ENCODE results near the gene PDE4B. TPM values are rescaled to one million over a fixed set of nuclear protein-coding genes. Genes with fewer than 3 reads are reported as not detected.

Gene PDE4B
- 10 to 100 TPM in 1 of 3 donors, 1 to 10 TPM in 2; 6.2 to 12.0 (median 7.8) TPM for polyA plus RNA-seq (ENCODE audit: insufficient read length in 3 of 3)
- long read RNA-seq, donor 1: 0 reads
- long read RNA-seq, donor 2: 0 reads
- long read RNA-seq, donor 3, partial matches to known transcripts: 0 of 2 reads
- long read RNA-seq, donor 3, other reads (novel, unspliced or antisense): 0 of 2 reads
- long read RNA-seq, donor 4, partial matches to known transcripts: 0 of 2 reads
- long read RNA-seq, donor 4, other reads (novel, unspliced or antisense): 0 of 2 reads
- long read RNA-seq, donor 5: 0 reads
- long read RNA-seq, donor 6, partial matches to known transcripts: 0 of 1 reads
- long read RNA-seq, donor 6, other reads (novel, unspliced or antisense): 0 of 1 reads
- long read RNA-seq, donor 7, partial matches to known transcripts: 0 of 1 reads
- long read RNA-seq, donor 7, other reads (novel, unspliced or antisense): 0 of 1 reads
- long read RNA-seq, donor 8: 0 reads
- long read RNA-seq, donor 9, partial matches to known transcripts: 0 of 1 reads
- long read RNA-seq, donor 9, other reads (novel, unspliced or antisense): 0 of 1 reads
- long read RNA-seq, donor 10, partial matches to known transcripts: 0 of 1 reads
- long read RNA-seq, donor 10, other reads (novel, unspliced or antisense): 0 of 1 reads
- long read RNA-seq, donor 11: 0 reads
- long read RNA-seq, donor 12: 0 reads
- long read RNA-seq, donor 13: 0 reads
- long read RNA-seq, donor 14, partial matches to known transcripts: 0 of 1 reads
- long read RNA-seq, donor 14, other reads (novel, unspliced or antisense): 0 of 1 reads
- long read RNA-seq, donor 15: 0 reads
- long read RNA-seq, donor 16, partial matches to known transcripts: 0 of 1 reads
- long read RNA-seq, donor 16, other reads (novel, unspliced or antisense): 0 of 1 reads

DNA sequence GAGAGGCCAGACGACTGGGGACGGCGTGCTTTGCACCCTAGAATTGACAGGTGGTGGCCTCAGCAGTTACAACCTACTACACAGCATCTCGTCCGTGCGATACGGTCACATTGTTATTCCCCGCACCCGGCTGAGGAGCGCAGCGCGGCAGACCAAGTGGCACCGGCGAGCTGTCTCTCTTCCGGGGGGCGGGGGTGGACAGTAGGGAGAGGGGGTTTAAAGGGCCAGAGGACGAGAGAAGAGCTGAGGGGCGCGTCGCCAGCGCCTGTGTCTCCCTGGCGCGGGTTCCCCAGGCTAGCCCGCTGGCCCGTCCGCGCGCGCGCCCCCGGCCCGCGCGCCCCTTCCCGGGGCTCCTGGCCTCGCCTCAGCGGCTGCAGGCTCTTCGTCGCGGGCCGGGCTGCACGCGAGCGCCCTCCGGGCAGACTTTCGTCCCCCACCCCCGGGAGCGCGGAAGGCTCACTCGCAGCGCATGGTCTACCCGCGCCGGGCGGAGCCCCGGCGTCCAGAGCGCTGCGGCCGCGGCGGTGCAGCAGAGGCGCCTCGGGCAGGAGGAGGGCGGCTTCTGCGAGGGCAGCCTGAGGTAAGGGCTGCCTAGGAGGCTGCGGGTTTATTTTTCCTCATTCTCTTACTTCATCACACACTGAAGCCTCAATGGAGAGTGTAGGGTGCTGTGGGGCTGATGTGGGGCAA, at the start of gene PDE4B:
PDE4B (plus strand) TSS at position 227 of the 690 bp plus-strand sequence.
- DNase-seq (ENCODE audit: extremely low read depth in 1 of 11, low read depth in 9 of 11, low spot score in 4 of 11): peak in 5 of 11 donors; percentile 11 to 38 (median 22)

DNA sequence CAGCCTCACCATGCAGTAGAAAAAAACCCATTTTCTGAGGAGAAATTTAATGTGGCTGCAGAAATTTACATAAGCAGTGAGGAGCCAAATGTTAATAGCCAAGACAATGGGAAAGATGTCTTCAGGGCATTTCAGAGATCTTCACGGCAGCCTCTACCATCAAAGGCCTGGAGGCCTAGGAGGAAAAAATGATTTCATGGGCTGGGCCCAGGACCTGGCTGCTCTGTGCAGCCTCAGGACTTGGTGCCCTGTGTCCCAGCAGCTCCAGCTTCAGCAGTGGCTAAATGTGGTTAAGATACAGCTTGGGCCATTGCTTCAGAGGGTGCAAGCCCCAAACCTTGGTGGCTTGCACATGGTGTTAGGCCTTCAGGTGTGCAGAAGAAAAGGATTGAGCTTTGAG, 48.0 kb upstream of the PDE4B start:
- DNase-seq (ENCODE audit: extremely low read depth in 1 of 11, low read depth in 9 of 11, low spot score in 4 of 11): no peak

DNA sequence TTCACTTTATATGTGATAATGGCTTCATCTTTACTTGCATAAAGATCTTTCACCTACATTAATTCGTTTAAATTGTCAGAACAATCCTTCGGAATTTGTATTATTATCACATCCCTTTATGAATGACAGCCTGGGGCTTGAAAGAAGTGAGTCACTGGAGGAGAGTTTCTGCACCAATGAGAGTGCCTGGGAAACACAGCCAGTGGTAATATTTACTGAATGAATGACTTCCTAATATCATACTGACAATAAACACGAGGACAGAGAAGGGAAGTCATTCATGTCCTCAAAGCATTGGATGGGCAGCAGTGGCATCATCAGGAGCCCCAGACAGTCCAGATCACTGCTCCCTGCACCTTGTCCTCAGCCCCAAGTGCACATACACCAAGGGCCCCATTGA, 40.7 kb upstream of the PDE4B start:
- DNase-seq (ENCODE audit: extremely low read depth in 1 of 11, low read depth in 9 of 11, low spot score in 4 of 11): no peak

DNA sequence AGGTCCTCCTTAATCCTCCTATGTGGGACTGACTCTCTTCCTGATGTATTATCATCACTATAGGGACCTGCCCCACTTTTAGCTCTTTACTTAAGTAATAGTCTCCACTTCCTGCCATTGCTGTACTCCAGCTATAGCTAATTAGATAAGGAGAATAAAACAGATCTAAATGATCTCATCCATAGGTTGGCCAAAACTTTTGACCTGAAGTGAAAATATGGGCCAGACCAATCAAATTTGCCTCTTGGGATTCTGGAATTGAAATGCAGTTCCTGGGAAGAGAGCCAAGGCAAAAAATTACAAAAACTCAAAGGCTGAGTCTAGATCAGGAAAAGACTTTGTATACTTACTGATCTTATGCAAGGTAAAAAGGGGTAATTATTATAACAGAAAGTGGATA, 36.1 kb upstream of the PDE4B start:
- DNase-seq (ENCODE audit: extremely low read depth in 1 of 11, low read depth in 9 of 11, low spot score in 4 of 11): no peak

DNA sequence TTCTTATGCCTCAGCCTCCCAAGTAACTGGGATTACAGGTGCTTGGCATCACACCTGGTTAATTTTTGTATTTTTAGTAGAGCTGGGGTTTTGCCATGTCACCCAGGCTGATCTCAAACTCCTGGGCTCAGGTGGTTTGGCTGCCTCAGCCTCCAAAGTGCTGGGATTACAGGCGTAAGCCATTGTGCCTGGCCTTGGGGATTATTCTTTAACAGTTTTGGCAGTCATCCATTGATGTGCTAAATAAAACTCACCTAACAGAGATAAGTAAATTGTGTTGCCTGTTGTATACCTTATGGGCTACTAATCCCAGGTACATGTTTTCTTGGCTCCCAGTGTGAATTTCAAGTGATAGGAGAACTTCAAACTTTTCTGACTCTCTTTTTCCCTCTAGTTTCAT, 35.2 kb upstream of the PDE4B start:
- no peak for DNase-seq (ENCODE audit: extremely low read depth in 1 of 11, low read depth in 9 of 11, low spot score in 4 of 11)

DNA sequence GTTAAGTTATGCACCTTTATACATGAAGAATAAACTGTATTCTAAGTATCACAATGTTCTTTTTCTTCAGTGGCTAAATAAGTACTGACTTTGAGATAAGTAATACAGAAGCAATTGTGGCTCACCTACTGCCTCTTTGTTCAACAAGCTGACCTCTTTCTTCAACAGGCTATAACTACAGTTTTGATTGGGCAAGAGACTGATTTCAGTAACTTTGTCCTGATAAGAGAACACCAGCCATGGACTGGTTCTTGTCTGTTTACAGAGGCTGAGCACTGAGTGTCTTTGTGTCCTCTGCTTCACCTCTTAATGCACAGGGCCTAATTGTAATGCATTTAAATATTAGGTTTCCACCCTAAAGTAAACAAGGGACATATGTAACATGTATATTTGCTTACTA, 34.6 kb upstream of the PDE4B start:
- no peak for DNase-seq (ENCODE audit: extremely low read depth in 1 of 11, low read depth in 9 of 11, low spot score in 4 of 11)

DNA sequence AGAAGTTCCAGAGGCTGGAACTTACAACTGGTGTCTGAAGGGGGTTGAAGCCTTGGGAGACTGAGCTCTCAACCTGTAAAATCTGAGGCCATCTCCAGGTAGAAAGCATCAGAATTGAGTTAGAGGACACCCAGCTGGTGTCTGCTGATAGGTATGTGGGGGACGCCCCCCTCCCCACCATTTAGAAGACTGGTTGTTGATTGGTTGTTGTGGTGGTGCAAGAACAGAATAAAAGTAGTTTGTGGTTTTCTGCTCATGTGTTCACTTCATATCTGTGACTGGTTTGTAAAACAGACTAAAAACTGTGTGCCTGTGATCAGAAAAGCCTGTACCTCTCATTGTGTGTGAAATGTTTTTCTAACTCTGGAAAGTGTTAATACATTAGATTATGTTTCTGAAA, 33.2 kb upstream of the PDE4B start:
- no peak for DNase-seq (ENCODE audit: extremely low read depth in 1 of 11, low read depth in 9 of 11, low spot score in 4 of 11)

DNA sequence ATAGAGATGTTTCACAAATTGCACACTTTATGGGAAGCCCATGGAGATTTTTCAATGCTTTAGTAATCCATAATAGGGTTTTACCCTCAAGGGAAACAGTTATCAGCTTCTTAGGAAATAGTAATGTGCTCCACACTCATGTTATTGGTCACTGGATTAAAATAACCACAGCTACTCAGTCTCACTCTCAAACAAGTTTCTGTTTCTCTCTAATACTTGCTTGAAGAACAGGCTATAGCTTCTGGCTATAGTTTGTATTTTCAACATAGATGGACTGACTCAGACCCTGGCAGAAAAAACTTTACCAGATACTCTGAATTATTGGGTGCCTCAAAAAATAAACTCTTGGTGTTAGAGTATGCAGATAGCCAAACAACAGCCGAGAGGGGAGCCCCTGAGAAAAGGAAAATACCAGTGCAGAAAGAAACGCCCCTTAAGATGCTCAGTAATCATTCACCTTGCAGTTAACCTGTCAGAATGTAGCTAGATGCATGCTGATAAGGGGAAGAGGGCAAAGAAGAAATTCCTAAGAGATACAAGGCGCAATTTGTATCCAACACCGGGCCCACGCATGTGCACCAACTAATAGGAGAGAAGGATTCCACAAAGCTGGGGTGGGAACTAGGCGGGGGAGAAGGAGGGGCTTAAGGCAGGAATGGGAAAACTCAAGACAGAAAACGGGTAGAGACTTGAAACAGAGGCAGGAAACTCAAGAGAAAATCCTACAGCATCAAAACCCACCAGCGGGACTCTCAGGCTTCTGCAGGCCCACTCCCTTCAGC, 30.4 kb upstream of the PDE4B start:
- DNase-seq (ENCODE audit: extremely low read depth in 1 of 11, low read depth in 9 of 11, low spot score in 4 of 11): peak in 1 of 11 donors; percentile 2

DNA sequence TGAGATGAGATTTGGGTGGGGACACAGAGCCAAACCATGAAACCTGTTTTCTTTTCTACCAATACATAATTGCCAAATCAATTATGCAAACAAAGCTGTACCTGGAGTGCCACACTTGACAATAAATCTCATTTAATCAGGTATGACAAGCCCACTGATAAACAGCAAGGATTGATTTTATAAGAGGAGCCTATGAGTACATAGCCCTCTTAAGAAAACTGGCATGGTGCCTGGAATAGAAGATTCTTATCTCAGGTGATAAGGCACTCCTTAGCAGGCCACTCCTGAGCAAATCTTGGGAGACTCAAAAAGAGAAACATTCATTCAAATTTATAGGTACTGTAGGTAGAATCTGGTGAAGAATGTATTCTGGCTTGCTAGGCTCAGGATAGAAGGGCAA, 28.6 kb upstream of the PDE4B start:
- DNase-seq (ENCODE audit: extremely low read depth in 1 of 11, low read depth in 9 of 11, low spot score in 4 of 11): no peak

DNA sequence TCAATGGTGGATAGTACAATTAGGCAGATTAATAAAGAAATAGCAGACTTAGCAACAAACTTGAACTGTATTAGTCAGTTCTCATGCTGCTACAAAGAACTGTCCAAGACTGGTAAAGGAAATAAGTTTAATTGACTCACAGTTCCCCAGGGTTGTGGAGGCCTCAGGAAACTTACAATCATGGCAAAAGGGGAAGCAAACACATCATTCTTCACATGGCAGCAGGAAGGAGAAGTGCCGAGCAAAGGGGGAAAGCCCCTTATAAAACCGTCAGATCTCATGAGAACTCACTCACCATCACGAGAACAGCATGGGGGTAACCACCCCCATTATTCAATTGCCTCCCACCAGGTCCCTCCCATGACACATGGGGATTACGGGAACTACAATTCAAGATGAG, 27.1 kb upstream of the PDE4B start:
- no peak for DNase-seq (ENCODE audit: extremely low read depth in 1 of 11, low read depth in 9 of 11, low spot score in 4 of 11)

DNA sequence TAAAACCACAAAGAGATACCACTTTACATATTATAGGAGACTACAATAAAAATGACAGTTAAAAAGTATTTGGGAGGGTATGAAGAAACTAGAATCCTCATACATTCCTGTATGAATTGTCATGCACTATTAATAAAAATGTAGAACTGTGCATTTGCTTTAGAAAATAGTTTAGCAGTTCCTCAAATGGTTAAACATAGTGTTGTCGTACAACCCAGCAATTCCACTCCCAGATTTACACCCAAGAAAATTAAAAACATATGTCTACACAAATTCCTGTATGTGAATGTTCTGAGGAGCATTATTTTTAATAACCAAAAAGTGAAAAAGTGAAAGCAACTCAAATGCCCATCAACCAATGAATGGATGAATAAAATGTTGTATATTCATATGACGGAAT, 23.1 kb upstream of the PDE4B start:
- no peak for DNase-seq (ENCODE audit: extremely low read depth in 1 of 11, low read depth in 9 of 11, low spot score in 4 of 11)

DNA sequence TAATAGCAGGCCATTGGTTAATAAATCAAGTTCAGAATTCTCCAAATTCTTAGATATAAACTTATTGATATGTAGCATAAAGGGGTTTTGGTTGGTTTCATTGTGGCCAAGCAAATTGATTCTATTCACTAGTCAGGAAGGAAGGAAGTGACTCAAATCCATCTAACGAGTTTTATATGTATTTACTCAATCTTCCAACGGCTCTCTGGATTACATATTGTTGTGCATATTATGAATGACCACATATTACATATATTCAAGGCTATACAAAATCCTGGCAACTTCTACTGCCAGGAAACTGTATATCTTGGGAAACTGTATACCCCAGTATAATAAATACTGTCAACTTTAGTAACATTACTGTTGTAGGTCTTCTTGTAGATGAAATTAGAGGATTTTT, 20.1 kb upstream of the PDE4B start:
- no peak for DNase-seq (ENCODE audit: extremely low read depth in 1 of 11, low read depth in 9 of 11, low spot score in 4 of 11)

DNA sequence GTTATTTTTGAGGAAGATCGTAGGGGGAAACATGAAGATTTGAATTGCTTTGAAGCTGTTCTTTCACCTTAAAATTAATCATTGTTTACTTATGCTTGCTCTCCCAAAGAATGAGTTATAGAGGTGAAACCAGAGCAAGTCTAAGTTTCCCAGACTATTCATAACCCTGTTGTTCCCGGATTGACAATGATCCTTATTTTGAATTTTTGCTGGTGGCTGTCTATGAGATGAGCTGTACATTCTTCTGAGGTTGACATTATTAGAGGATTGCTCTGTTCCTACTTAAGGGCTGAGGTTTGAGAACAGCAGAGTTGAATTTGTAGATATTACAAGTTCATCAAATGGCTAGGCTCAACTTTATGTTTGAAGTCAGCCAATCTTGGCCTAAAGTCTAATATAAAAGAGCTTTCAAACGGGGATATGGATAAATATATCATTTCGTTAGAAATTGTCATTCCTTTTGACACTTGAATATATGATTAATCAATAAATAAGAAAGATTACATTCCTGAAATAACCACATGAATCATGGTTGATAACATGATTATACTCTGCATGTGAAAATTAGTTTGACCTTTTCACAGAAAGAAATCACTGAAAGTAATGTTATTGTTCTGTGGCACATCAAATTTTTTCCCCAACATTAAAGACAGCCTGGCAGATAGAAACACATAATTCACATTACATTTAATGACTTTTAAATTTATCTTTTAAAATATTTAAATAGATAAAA, 19.1 kb upstream of the PDE4B start:
- no peak for DNase-seq (ENCODE audit: extremely low read depth in 1 of 11, low read depth in 9 of 11, low spot score in 4 of 11)

DNA sequence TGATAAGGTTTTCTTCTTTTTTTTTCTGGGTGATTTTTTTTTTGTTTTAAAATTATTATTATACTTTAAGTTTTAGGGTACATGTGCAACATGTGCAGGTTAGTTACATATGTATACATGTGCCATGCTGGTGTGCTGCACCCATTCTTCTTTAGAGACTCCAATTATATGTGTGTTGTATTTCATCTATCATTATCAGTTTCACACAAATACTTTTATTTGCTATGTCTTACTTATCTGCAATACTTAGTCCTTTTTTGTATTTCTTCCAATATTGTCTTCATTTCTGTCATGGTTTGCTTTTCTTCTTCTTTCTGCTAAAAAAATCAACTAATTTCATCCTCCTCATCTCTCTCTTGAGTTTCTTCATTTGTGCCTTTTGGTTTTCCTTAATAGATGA, 3.9 kb upstream of the PDE4B start:
- no peak for DNase-seq (ENCODE audit: extremely low read depth in 1 of 11, low read depth in 9 of 11, low spot score in 4 of 11)

DNA sequence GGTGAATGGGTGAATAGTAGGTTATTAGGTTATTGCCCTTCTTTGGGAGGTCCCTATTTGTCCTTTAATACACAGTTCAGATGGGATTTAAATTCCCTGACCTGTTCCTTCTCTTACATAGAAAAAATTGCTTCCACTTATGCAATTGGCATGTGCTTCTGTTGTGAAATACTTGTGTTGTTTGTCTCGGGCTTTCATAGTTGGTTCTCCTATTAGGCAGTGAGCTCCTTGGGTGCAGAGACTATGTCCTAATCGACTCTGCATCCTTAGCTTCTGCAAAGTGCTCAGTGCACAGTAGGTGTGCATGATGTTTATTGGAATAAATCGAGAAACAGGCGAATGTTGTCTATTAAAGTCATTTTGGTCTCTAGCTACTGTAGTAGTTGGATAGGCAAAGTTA, 1.3 kb upstream of the PDE4B start:
- no peak for DNase-seq (ENCODE audit: extremely low read depth in 1 of 11, low read depth in 9 of 11, low spot score in 4 of 11)

DNA sequence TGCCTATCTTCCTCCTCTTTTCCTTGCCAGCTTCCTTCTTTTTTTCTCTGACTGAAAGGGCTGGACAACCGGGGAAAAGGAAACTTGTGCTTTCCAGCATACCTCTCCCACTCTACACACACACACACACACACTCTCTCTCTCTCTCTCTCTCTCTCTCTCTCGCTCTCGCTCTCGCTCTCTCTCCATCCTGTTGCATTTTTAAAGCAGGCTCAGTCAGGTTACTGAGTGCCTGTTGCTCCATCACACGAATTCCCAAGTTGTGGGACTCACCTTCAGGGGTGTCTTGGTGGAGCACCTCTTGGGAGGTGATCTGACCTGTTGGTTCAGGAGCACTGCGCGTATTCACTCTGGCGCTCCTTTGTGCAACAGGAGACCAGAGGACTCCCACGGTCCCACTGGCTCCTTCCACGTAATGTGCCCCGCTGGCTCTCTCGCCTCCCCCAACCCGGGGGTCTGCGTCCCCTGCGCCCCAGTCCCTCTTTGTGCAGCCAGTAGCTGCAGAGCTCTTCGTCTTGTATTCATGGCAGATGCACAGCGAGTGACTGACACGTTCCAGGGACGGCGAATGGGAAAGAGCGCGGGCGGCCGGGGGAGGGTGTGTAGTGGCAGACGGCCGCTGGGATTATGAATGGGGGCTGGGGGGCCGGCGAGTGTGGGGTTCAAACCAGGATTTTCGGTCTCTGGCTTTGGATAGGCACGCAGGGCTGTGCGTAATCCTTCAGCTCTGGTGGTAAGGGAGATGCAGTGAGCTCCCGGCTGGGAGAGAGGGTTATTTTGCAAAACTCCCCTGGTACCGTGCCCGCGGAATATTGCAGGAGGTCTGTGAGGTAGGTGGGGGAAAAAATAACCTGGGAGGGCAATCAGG, 660 bp upstream of the PDE4B start:
- DNase-seq (ENCODE audit: extremely low read depth in 1 of 11, low read depth in 9 of 11, low spot score in 4 of 11): peak in 3 of 11 donors; percentile 2 to 21 (median 16)

DNA sequence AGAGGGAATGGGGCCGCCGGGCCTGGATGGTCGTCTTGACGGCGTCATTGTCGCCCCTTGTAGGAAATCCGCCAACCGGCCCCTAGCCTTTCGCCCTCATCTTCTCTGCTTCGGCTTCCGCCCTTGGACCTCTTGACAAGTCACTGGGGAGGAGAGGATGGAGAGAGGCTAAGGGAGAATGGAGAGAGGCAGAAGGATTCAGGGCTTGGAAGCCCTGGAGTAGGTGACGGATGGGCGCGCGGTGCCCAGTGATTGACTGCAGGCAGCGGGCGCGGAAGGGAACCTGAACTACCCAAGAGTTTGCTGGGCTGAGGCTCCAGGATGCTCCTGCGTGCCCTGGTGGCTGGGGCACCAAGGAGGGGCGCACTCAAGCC, 651 bp downstream of the PDE4B start:
- peak in 2 of 11 donors; percentile 2 to 12 for DNase-seq (ENCODE audit: extremely low read depth in 1 of 11, low read depth in 9 of 11, low spot score in 4 of 11)
